ENCODE measurements around the gene MORN1.

The MORN1 gene

DNA sequence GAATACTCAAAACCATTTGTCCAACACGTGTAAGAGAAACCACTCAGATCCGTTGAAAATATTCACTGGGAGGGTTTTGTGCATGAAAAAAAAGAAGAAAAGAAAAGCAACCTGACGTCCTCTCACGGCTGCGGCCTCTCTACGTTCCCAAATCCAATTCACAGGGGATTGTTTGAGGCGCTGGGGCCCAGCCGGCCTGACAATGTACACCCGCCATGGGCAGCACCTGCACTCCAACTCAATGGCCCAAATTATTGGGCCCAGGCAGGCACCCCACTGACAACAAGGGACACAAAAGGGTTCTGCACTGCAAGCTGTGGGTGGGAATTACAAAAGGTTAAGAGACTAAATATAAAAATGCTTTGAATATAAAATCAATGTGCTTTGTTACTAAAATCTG is 41.5 kb downstream of the MORN1 start:
- no peak overlapping the region for H3K4me3 ChIP-seq (ENCODE audit: control insufficient read depth, low read depth, low read length)
- DNase-seq (ENCODE audit: low read depth) = no peak
- TF ChIP-seq, protein P1, sequence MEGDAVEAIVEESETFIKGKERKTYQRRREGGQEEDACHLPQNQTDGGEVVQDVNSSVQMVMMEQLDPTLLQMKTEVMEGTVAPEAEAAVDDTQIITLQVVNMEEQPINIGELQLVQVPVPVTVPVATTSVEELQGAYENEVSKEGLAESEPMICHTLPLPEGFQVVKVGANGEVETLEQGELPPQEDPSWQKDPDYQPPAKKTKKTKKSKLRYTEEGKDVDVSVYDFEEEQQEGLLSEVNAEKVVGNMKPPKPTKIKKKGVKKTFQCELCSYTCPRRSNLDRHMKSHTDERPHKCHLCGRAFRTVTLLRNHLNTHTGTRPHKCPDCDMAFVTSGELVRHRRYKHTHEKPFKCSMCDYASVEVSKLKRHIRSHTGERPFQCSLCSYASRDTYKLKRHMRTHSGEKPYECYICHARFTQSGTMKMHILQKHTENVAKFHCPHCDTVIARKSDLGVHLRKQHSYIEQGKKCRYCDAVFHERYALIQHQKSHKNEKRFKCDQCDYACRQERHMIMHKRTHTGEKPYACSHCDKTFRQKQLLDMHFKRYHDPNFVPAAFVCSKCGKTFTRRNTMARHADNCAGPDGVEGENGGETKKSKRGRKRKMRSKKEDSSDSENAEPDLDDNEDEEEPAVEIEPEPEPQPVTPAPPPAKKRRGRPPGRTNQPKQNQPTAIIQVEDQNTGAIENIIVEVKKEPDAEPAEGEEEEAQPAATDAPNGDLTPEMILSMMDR (conservative IDR thresholded peaks at IDR 0.05; ENCODE audit: control insufficient read depth, insufficient read depth, low read depth, low read length) = no peak

GRCh38 chr1:2348346-2349325 is 42.7 kb downstream of the MORN1 start:
- DNase-seq (ENCODE audit: low read depth) = no peak
- TF ChIP-seq, protein P1 (conservative IDR thresholded peaks at IDR 0.05; ENCODE audit: control insufficient read depth, insufficient read depth, low read depth, low read length) = no peak
- no peak overlapping the region for H3K4me3 ChIP-seq (ENCODE audit: control insufficient read depth, low read depth, low read length)

DNA sequence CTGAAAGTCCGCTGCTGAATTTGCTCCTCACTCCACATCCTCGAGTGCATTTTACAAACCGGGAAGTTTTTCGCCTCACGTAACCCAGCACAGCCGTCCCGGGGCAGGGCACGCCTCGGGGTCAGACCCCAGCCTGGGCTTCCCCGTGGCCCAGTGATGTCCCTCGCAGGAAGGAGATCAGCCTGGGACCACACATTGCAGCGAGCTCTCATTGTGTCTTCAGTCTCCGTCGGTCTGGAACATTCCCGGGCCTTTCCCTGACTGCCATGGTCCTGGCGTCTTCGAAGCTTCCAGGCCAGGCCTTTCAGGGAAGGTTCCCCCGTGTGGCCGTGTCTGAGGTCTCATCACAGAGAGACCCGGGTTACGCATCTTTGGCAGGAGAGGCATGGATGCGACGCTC is 43.5 kb downstream of the MORN1 start:
- TF ChIP-seq, protein P1 (conservative IDR thresholded peaks at IDR 0.05; ENCODE audit: control insufficient read depth, insufficient read depth, low read depth, low read length) = no peak
- no peak overlapping the region for H3K4me3 ChIP-seq (ENCODE audit: control insufficient read depth, low read depth, low read length)
- DNase-seq (ENCODE audit: low read depth) = no peak

GRCh38 chr1:2347409-2347785 is 44.0 kb downstream of the MORN1 start:
- TF ChIP-seq, protein P1 (conservative IDR thresholded peaks at IDR 0.05; ENCODE audit: control insufficient read depth, insufficient read depth, low read depth, low read length) = no peak
- H3K4me3 ChIP-seq (ENCODE audit: control insufficient read depth, low read depth, low read length) = no peak overlapping the region
- no peak for DNase-seq (ENCODE audit: low read depth)

GRCh38 chr1:2346691-2347408 is 44.5 kb downstream of the MORN1 start:
- TF ChIP-seq, protein P1 (conservative IDR thresholded peaks at IDR 0.05; ENCODE audit: control insufficient read depth, insufficient read depth, low read depth, low read length) = no peak
- no peak overlapping the region for H3K4me3 ChIP-seq (ENCODE audit: control insufficient read depth, low read depth, low read length)
- no peak for DNase-seq (ENCODE audit: low read depth)

DNA sequence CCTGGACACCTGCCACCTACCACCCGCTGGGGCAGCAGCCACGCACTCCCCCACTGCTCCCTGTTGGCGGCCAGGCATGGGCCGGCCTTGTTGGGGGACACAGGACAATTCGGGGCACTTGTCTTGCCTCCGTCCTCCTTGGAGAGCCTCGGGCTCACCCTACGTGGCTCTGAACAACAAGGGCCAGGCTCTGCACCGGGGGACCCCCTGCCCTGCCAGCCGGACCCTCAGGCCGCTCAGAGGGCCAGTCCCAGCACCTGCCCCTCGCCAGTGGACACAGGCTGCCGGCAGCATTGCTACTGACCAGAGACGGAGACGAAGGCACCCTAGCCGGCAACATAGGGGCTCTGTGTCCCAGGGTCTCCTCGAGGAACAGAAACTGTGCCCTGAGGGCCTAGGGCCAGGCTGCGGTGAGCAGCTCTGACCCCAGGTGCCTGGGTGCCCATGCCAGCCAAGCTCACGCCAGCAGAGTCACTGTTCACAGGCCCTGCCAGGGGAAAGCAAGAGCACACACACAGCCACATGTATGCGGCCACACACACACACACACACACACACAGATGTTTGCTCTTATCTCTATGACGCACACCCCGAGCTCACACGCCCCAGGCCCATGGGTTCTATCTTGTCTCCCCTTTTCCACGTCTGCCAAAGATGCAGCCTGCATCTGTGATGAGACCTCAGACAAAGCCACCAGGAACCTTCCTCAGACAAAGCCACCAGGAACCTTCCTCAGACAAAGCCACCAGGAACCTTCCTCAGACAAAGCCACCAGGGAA is 45.9 kb downstream of the MORN1 start:
- H3K4me3 ChIP-seq (ENCODE audit: control insufficient read depth, low read depth, low read length) = no peak overlapping the region
- DNase-seq (ENCODE audit: low read depth) = no peak
- TF ChIP-seq, protein P1 (conservative IDR thresholded peaks at IDR 0.05; ENCODE audit: control insufficient read depth, insufficient read depth, low read depth, low read length) = no peak
